ENCODE measurements around the gene HDAC4.
A peak's percentile ranks its signal among the peaks of the same experiment; 100 is the strongest.

The HDAC4 gene

DNA sequence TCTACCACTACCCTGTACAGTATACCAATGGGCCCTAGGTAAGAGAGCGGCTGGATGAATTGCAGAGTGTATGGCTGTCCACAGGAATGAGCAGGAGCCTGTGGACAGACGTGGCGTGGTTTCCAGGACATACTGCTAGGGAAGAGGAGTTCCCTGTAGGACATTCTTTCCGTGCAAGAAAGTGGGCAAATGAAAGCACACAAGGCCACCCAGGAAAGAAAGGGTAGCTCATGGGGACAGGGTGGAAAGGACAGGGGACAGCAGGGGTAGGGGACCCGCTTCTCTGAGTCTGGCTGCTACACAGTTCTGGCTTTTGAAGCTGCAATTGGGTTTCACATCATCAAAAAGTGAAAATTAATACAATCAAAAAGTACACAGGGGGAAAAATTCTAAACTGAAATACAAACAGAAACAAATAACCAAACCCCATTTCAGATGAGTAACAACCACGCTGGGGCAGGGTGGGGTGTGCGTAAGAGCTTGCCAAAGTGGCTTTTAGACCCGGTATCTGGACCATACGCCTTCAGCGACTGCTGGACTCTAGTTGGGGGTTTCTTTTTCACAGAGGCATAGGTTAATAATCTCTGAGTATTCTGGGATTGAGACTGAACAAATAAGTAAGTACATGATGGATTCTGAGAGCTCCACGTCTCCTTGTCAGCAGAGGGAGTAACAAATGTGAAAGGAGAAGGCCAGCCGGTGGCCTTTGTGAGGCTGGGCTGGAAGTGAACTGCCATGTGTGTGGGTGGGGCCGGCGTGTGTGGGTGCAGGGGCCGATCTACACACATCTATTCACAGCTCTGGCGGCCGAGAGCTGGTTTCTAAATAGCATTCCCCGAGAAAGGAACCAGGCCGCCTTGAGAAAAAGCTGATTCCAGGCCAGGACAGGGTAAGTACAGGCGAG is 84.0 kb downstream of the HDAC4 start:
- Mint-ChIP-seq H3K27ac (peak overlapping the region; percentile 55), H3K27me3 (no peaks in the 10 kb centered on the region), H3K4me1 (ENCODE audit: low read depth) (peaks cover 60% of the 10 kb centered on the region), H3K36me3 (ENCODE audit: low read depth) (peaks cover 18% of the 10 kb centered on the region), H3K4me3 (no peak overlapping the region), H3K9me3 (peaks cover 9% of the 10 kb centered on the region)

DNA sequence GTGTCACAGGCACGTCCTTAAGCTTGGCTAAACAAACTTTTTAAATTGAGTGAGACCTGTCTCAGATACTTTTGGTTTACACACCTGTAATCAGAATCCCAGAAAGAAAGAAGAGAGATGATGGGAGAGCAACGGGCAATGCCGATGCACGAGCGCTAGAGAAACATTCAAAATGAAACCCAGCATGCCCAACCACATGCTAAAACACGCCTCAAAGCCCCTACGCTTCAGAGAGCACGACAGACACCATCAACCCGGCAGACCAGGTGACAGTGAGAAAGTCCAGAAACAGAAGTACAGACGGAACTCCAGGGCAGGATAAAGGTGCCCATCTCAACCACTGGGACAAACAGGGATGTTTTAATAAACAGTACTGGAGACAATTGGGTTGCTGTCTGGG is 85.5 kb downstream of the HDAC4 start:
- H3K4me3 Mint-ChIP-seq: no peak overlapping the region
- H3K36me3 Mint-ChIP-seq (ENCODE audit: low read depth): peaks cover 18% of the 10 kb centered on the region
- no peak overlapping the region for H3K27ac Mint-ChIP-seq
- H3K27me3 Mint-ChIP-seq: no peaks in the 10 kb centered on the region
- peaks cover 9% of the 10 kb centered on the region for H3K9me3 Mint-ChIP-seq
- peaks cover 48% of the 10 kb centered on the region for H3K4me1 Mint-ChIP-seq (ENCODE audit: low read depth)

DNA sequence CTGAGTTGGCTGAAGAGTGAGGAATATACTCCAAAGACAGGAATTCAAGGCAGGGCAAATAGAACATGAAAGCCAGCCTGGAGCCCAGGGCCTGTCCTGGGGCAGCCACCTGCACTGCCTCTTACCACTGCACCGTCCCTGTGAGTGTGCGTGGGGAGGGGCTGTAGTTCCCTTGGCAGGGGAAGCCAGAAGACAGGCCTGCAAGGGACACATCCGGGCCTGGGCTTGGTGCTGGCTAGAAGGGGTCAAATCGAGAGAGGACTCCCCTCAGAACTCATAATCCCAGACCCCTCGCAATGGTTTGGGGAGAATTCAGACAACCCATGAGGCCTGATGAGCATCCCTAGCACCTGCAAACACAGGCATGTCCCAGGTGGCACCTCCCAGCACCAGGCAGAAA is 87.0 kb downstream of the HDAC4 start:
- Mint-ChIP-seq H3K36me3 (ENCODE audit: low read depth) (peaks cover 18% of the 10 kb centered on the region), H3K9me3 (peaks cover 9% of the 10 kb centered on the region), H3K27me3 (no peaks in the 10 kb centered on the region), H3K4me3 (no peak overlapping the region), H3K27ac (no peak overlapping the region), H3K4me1 (ENCODE audit: low read depth) (peaks cover 34% of the 10 kb centered on the region)

DNA sequence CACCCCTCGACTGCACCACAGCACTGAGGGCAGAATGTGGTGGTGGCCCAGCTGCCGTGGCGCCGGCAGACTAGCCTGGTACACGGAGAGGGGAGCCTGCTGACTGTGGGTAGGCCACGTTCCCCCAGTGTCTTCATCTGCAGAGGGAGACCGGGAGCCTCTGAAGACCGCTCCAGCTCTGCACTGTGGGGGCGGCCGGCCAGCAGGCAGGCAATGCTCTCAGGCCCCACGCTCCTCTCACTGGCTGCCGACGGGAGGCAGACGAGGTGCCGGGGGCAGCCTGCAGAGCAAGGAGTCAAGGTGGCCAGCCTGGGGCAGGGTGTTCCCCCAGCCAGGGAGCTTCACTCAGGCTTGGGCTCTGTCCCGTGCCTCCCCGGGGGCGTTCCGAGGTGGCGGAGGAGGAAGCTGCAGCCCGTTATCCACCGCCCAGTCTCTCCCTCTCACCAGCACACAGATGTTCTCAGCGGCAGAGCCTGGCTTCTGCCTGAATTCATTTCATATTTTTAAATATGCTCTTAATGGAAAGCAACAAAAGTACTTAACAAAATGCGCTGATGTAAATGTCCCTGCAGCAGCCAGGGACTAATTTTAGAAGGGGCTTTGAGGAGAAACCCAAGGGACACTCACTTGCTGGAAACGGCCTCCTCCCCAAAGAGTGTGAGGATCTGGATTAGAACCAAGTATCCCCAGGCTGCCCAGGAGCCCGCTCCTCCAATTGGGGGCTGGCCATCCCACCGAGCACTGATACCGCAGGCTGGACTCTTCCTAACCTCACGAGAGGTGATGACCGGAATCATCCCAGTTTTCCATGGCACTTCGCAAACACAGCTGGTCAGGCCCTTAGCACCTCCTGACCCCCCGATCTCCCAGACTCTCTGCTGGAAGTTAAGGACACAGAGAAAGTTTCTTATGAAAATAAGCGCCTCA is 87.8 kb downstream of the HDAC4 start:
- H3K36me3 Mint-ChIP-seq (ENCODE audit: low read depth): peaks cover 18% of the 10 kb centered on the region
- H3K27ac Mint-ChIP-seq: no peak overlapping the region
- no peaks in the 10 kb centered on the region for H3K27me3 Mint-ChIP-seq
- peaks cover 9% of the 10 kb centered on the region for H3K9me3 Mint-ChIP-seq
- H3K4me1 Mint-ChIP-seq (ENCODE audit: low read depth): peaks cover 27% of the 10 kb centered on the region
- H3K4me3 Mint-ChIP-seq: no peak overlapping the region

DNA sequence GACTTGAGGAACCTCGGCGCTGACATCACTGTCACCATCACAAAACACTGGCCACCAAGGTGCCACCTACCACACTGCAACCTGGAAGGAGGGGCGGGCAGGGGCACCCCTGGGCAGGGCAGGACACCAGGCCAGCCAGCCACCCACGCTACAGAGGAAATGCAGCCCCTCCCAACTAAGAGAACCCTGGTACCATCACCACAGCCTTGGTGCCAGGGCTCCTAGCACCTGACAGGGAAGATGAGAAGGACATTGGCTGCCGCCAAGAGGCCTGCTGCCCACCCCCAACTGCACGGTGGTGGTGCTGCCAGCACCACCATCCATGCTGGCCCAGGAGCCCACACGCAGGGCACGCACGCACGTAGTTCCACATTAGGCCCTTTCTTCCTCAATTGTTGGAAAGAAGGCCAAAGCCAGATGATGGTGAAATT is 88.7 kb downstream of the HDAC4 start:
- peaks cover 18% of the 10 kb centered on the region for H3K36me3 Mint-ChIP-seq (ENCODE audit: low read depth)
- no peak overlapping the region for H3K27ac Mint-ChIP-seq
- peaks cover 23% of the 10 kb centered on the region for H3K4me1 Mint-ChIP-seq (ENCODE audit: low read depth)
- no peaks in the 10 kb centered on the region for H3K27me3 Mint-ChIP-seq
- H3K9me3 Mint-ChIP-seq: peaks cover 9% of the 10 kb centered on the region
- H3K4me3 Mint-ChIP-seq: no peak overlapping the region

DNA sequence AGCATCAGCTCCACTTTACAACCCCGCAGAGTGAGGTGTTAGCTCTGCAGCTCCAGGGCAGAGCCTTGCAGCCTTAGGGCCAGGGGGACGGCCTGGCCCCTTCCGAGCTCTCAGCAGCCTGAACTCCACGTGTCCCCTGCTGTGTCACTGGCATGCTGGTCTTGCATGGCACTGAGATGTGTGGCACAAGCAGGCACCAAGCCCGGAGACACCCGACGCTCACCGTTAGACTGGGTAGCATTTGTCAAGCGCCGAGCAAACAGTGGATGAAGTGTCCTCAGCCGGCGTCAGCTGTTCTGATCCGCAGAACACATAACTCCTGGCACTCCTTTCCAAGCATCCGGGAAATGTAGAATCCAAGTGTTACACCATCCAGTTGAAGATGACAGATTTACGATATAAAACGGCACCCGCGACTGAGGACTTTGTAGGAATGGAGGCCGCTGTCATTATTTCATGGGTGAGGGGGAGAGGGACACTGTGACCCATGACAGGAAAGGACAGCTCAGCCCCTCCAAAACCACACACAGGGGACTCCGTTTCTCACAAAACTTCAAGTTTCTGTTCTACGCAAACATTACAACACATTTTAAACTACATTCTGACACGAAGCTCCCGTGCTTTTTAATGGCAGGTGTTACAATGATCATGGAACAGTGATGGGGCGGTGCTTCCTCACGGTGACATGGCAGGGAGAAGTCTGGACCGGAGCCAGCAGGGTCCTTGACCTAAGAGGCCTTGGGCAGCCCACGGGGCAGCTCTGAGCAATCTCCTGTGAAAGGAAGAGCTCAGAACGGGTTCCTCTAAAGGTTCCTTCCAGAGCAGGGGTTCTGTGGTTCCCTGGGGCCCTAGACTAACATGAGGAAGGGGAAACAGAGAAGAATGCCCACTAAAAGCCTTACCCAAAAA is 89.4 kb downstream of the HDAC4 start:
- H3K27ac Mint-ChIP-seq: no peak overlapping the region
- H3K36me3 Mint-ChIP-seq (ENCODE audit: low read depth): peaks cover 18% of the 10 kb centered on the region
- H3K9me3 Mint-ChIP-seq: peaks cover 9% of the 10 kb centered on the region
- no peak overlapping the region for H3K4me3 Mint-ChIP-seq
- H3K27me3 Mint-ChIP-seq: no peaks in the 10 kb centered on the region
- H3K4me1 Mint-ChIP-seq (ENCODE audit: low read depth): peaks cover 16% of the 10 kb centered on the region

DNA sequence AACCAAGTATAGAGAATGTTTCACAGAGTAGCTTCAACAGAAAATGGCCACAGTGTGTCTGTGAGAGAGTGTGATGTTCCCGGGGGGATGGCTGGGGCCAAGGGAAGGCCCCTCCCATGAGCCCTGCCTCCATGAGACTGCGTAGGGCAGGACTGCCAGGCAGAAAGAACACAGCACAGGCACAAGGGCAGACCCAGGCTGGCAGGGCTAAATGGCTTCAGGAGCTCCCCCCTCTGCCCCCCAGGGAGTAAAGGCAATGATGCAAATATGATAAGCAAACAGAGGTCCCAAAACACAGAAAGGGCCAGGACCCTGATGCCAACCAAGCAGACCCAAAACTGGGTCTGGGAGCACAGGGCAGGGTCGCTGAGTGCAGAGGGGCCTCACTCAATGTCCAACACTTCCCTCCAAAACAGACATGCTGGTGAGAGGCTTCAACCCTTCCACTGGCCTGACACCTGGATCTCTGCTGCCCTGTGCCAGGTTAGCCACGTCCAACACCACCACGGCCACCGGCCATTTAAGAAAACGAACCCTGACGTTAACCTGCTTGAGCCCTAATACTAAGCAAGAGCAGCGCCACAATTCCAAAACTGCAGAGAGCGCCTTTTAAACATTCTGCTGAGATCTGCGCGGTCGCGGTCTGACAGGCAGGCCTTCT is 90.3 kb downstream of the HDAC4 start:
- H3K27ac Mint-ChIP-seq: no peak overlapping the region
- H3K4me3 Mint-ChIP-seq: no peak overlapping the region
- peaks cover 17% of the 10 kb centered on the region for H3K4me1 Mint-ChIP-seq (ENCODE audit: low read depth)
- no peaks in the 10 kb centered on the region for H3K27me3 Mint-ChIP-seq
- H3K9me3 Mint-ChIP-seq: peaks cover 9% of the 10 kb centered on the region
- H3K36me3 Mint-ChIP-seq (ENCODE audit: low read depth): peaks cover 15% of the 10 kb centered on the region

DNA sequence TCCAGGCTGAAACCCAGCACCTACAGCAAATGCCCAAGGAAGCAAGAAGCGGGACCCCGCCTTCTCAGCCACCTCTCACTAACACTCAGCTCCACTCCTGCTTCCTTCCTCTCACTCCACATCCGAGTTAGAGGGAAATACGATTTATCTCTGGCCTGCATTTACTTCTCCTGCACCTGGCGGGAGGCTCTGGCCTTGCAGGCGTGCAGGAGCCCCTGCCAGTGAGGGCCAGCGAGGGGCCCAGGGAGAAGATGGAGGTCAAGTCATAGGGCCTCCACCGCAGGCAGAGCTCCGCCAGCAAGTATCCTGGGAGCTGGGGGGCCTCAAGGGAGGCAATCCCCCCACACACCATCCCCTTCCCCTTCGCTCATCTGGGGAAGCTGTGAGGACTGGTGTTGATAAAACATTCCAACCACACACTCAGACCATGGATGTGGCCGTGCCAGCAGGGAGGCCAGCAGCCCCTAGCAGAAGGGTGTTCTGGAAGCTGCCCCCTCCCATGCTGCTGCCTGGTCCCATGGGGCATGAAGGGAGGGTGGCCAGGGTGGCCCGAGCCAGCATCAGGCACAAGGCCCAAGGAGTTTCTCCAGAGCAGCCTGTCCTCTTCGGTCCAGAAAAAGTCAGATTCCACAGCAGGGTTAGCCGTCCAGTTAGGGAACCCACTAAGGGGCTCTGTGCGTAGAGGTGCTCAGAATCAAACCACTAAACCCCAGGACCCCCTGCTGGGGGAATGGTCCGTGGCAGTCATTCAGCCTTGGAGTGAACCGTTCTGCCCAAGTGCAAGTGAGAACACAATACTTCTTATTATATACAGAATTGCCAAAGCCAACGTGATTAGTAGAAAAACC is 91.2 kb downstream of the HDAC4 start:
- H3K9me3 Mint-ChIP-seq: peaks cover 8% of the 10 kb centered on the region
- H3K4me1 Mint-ChIP-seq (ENCODE audit: low read depth): peaks cover 14% of the 10 kb centered on the region
- no peaks in the 10 kb centered on the region for H3K27me3 Mint-ChIP-seq
- no peak overlapping the region for H3K4me3 Mint-ChIP-seq
- H3K27ac Mint-ChIP-seq: no peak overlapping the region
- H3K36me3 Mint-ChIP-seq (ENCODE audit: low read depth): peaks cover 8% of the 10 kb centered on the region

DNA sequence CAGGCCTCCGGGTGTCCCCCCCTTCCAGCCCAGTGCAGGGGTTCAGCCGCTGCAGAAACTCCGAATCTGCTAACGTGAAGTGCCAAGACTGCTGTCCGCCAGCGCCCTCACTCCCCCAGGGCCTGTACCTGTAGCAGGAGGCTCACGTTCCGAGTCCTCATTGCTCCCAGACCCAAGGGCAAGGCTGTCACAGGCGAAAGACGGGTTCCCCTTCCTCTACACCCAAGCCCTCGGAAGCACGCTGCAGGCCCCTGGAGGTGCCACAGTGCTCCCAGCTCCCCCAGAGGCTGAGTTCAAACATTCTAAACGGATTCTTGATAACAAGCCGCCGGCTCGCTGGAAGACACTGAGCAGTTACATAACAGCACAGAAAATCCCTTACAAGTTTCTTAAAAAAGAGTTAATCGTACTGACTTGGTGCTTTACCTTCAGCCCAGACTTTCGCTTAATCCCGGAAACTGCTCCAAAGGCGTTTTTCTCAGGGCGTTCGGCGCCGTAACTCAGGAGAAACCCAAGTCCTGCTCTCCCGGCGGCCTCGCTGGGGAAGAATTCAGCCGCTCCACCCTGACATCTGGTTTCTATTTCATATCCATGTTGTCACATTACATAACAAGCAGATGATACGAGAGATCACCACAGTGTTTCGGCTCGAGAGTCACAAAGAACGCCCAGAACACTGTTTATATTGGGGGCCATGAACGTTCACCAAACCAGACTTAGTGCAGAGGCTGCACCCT is 92.0 kb downstream of the HDAC4 start:
- Mint-ChIP-seq H3K27ac (no peak overlapping the region), H3K4me1 (ENCODE audit: low read depth) (peaks cover 22% of the 10 kb centered on the region), H3K9me3 (peaks cover under 1% of the 10 kb centered on the region), H3K27me3 (no peaks in the 10 kb centered on the region), H3K36me3 (ENCODE audit: low read depth) (peaks cover under 1% of the 10 kb centered on the region), H3K4me3 (no peak overlapping the region)

DNA sequence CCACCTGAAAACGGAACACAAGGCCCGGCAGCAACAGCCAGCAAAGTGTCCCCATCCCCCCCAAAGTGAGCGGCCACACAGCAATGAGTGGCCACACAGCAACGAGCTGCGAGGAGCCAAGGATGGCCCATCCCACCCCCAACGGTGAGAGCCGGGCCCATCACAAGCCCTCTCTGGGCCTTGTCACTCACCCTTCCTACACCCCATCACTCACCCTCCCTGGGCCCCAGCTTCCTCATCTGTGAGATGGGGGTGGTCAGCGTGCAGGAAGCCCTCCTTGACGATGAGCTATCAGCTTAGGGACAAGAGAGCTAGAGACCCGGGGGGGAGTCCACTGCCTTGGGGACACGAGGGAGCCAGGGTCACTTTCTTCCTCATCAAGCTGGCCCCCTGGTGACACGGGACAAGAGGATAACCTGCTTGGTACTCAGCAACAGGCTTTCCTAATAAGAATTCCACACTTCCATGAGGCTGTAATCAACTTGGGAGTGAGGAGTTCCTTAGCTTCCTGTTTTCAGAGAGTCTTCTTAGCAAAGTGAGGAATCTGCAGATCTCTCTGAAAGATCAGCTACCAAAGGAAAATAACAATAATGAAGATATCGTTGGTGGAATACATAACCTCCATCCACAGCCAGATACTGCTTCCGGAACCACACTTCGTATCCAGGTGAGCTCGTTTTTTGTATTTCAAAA is 92.8 kb downstream of the HDAC4 start:
- Mint-ChIP-seq H3K36me3 (ENCODE audit: low read depth) (no peaks in the 10 kb centered on the region), H3K4me1 (ENCODE audit: low read depth) (peaks cover 30% of the 10 kb centered on the region), H3K27ac (no peak overlapping the region), H3K27me3 (no peaks in the 10 kb centered on the region), H3K9me3 (no peaks in the 10 kb centered on the region), H3K4me3 (no peak overlapping the region)

DNA sequence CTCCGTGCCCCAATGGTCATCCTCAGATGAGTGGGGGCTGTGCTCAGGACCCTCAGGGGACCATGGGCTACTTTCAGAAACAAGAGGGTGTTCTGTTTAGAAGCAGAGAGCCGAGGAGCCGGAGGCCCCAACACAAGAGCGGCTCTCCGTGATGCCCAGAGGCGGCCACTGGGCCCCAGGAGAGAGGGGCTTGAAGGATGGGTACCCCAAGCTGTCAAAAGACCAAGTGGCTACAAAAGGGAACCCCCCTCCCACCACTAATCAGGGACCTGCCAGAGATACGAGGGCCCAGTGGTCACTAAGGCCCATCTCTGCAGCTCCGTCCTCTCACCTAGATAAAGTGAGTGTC is 93.6 kb downstream of the HDAC4 start:
- Mint-ChIP-seq H3K27ac (no peak overlapping the region), H3K27me3 (no peaks in the 10 kb centered on the region), H3K4me3 (no peak overlapping the region), H3K9me3 (no peaks in the 10 kb centered on the region), H3K4me1 (ENCODE audit: low read depth) (peaks cover 36% of the 10 kb centered on the region), H3K36me3 (ENCODE audit: low read depth) (no peaks in the 10 kb centered on the region)

All from stimulated activated naive CD8-positive, alpha-beta T cell treated with anti-CD3 and anti-CD28 coated beads, Interleukin-15, Interleukin-2, amounts not matched to agents 100 ng/mL and 50 ng/mL, for 24 hours (primary cell).